ENCODE measurements around the gene TMEM269.

TMEM269 gene

GRCh38 chr1:42846257-42847110, 61.7 kb downstream of the TMEM269 start, which contains the start of gene ZNF691:
Gene ZNF691 (plus strand): TSS chr1:42846613. CDS start chr1:42849659, 3,046 bp downstream.
- peak; percentile 74 to 76 for DNase-seq (ENCODE audit: low read depth in 2 of 2, low spot score in 1 of 2)

- no peak for DNase-seq (ENCODE audit: low read depth in 2 of 2, low spot score in 1 of 2)
Observed at GRCh38 chr1:42847111-42847595, 62.4 kb downstream of the TMEM269 start.

- no peak for DNase-seq (ENCODE audit: low read depth in 2 of 2, low spot score in 1 of 2)
Observed at GRCh38 chr1:42847721-42848460, 63.1 kb downstream of the TMEM269 start.

GRCh38 chr1:42848823-42849537, 64.2 kb downstream of the TMEM269 start:
- DNase-seq (ENCODE audit: low read depth in 2 of 2, low spot score in 1 of 2), result no peak

DNA sequence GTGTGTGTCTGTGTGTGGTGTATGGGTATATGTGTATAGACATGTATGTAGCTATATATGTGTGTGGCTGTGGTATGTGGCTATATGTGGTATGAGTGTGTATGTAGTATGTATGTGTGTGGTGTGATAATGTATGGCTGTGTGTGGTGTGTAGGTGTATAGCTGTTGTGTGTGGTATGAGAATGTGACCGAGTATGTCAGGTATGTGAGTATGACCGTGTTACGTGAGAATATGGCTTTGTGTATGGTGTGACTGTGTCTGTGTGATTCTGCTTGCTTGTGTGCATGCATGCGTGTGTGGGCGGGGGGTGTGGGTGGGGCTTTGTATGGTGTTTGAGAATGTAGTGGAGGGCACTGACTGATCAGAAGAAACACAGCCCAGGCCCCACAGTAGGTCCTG, 65.2 kb downstream of the TMEM269 start:
- no peak for DNase-seq (ENCODE audit: low read depth in 2 of 2, low spot score in 1 of 2)
